Activated T-cell treated with anti-CD3 and anti-CD28 coated beads, Interleukin-2, amount 50 U/mL, for 72 hours (primary cell): ENCODE measurements around the gene PTP4A2. TPM values are rescaled to one million over a fixed set of nuclear protein-coding genes. Genes with fewer than 3 reads are reported as not detected.

Experiments used
- ATAC-seq, 2 donors: fragments of 150-1000 bp; cut with Tn5 transposase; replicated peaks in 1 of 2; 2 replicates each; pipeline ENCODE4 v1.10.0; 2021; ENCODE audit warnings: moderate library complexity in 2 of 2, mild to moderate bottlenecking in 1 of 2
- DNase-seq, 2 donors: peaks; one replicate each; pipeline ENCODE4 v3.0.0; 2021 to 2022; ENCODE audit warnings: mixed read lengths in 1 of 2
- H3K27ac Mint-ChIP-seq: one replicate; pipeline ENCODE4 v1.8.0; 2022; ENCODE audit warnings: mild to moderate bottlenecking, moderate library complexity, mixed read lengths
- H3K27me3 Mint-ChIP-seq: one replicate; pipeline ENCODE4 v1.8.0; 2022; ENCODE audit warnings: low read depth, mixed read lengths
- H3K36me3 Mint-ChIP-seq, 2 donors: one replicate each; pipeline ENCODE4 v1.8.0; 2022; ENCODE audit warnings: mixed read lengths in 2 of 2, mild to moderate bottlenecking in 1 of 2; ENCODE audit not compliant: insufficient read depth in 2 of 2
- H3K4me1 Mint-ChIP-seq: one replicate; pipeline ENCODE4 v1.8.0; 2022; ENCODE audit warnings: low read depth, mixed read lengths
- H3K4me3 Mint-ChIP-seq, 2 donors: one replicate each; pipeline ENCODE4 v1.8.0; 2022; ENCODE audit warnings: mild to moderate bottlenecking in 2 of 2, mixed read lengths in 2 of 2, moderate library complexity in 2 of 2
- H3K9me3 Mint-ChIP-seq, 2 donors: one replicate each; pipeline ENCODE4 v1.8.0; 2022; ENCODE audit warnings: mixed read lengths in 2 of 2
- total RNA-seq, 2 donors: library from RNA; stranded (reverse); gene quantifications; one replicate each; pipeline ENCODE4 v1.2.3, GENCODE V29; 2022

The PTP4A2 gene
- total RNA-seq, 2 donors from 2014 or later = 437 to 541 TPM

DNA sequence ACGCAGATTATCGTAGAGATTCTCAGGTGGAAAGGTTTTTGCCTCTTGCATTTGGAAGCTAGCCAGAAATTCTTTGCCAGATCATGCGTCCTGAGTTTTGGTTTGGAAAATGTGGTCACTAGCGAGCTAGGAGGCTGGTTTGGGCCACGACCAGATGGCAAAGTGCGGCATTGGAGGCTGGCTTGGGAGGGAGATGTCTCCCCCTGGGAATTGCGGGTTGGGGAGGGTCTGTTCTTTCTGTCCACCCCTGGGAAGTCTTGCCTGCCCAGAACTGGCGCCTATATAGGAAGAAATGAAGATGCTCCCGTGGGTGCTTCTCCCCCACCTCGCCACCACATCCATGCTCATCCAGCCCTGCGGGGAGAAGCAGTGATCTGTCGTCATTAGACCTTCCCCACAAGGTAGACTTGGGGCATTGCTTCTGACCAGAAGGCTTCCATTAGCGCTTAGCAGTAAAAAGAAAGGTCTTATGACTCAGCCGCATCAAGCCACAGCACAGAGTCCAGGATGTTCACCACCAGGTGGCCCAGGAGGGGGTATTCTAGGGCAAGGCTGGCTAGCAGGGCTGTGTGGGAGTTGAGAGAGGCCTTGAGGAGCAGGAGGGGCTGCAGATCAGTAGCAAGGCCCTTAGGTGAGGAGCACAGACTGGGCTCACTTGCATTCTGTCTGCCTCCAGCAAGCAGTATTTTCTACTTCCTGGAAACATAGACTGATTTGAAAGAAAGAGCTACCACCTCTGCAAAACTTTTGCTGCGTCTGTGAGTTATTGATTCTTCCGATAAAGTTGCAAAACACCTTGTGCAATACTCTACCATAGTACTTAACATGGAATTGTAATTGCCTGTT is 1.5 kb upstream of the PTP4A2 start:
- Mint-ChIP-seq H3K27me3 (no peaks in the 10 kb centered on the region), H3K9me3 (no peaks in the 10 kb centered on the region), H3K4me3 (peak overlapping the region; percentile 76 to 85), H3K36me3 (peaks cover 12 to 19% of the 10 kb centered on the region in 2 donors), H3K27ac (peak overlapping the region; percentile 94), H3K4me1 (peaks cover 81% of the 10 kb centered on the region)
- ATAC-seq = peak; percentile 57 to 58
- peak; percentile 83 to 89 for DNase-seq

- DNase-seq (peak; percentile 83 to 84), ATAC-seq (peak; percentile 44 to 53)
- Mint-ChIP-seq H3K4me3 (peak overlapping the region; percentile 88 to 96), H3K27me3 (no peaks in the 10 kb centered on the region), H3K36me3 (peaks cover 14 to 19% of the 10 kb centered on the region in 2 donors), H3K27ac (peak overlapping the region; percentile 92), H3K9me3 (no peaks in the 10 kb centered on the region), H3K4me1 (peaks cover 81% of the 10 kb centered on the region)
Measured at GRCh38 chr1:31937300-31938183, 626 bp downstream of the PTP4A2 start.

DNA sequence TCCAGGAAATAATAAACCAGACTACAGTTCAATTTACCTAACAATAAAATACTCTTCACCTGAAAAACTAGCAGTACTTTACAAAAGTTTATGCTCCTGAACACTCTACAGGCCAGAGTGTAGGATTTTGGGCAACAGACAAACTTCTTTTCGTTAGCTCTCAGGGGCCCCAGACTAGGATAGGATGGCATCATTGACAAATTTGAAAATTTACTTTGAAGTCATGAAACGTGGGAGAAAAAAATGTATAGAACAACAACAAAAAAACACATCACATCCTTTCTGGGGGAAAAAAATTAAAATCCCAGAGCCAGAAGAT is 1.2 kb downstream of the PTP4A2 start:
- Mint-ChIP-seq H3K36me3 (peaks cover 14 to 19% of the 10 kb centered on the region in 2 donors), H3K27ac (peak overlapping the region; percentile 92)

DNA sequence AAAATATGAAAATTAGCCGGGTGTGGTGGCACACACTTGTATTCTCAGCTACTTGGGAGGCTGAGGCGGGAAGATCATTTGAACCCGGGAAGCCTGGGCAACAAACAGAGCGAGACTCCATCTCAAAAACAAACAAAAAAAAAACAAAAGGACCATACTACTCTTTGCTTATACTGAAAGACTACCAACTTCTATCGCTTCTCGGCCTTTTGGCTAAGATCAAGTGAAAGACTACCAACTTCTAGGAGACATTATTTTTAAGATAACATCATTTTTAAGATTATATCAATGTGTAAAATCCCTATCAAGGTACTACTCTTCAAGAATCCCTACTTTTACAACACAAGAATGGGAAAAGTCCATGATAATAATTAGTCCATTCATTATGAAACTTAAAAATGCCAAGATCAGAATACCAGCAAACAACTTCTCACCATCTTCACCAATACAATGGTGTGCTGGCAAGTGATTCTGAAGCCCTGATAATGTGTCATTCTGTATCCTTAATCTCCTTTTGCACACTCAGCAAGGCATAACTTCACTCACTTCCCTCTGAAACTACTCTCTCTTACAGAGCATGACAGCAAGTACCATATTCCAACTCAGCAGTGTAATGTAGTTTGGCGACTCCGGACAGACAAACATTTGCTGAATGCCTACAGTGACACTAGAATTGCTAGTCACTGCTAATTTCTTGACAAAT is 1.7 kb downstream of the PTP4A2 start:
- H3K4me3 Mint-ChIP-seq = peak overlapping the region; percentile 88 to 96
- peaks cover 14 to 19% of the 10 kb centered on the region in 2 donors for H3K36me3 Mint-ChIP-seq
- ATAC-seq (peak in 1 of 2 donors; percentile 14), DNase-seq (no peak)
- peak overlapping the region; percentile 92 for H3K27ac Mint-ChIP-seq
- no peaks in the 10 kb centered on the region for H3K27me3 Mint-ChIP-seq
- H3K4me1 Mint-ChIP-seq = peaks cover 81% of the 10 kb centered on the region
- H3K9me3 Mint-ChIP-seq = no peaks in the 10 kb centered on the region

More for the DNA sequence above, 1.2 kb downstream of the PTP4A2 start:
- H3K27me3 Mint-ChIP-seq = no peaks in the 10 kb centered on the region
- no peak for ATAC-seq
- peak overlapping the region; percentile 88 to 96 for H3K4me3 Mint-ChIP-seq
- H3K4me1 Mint-ChIP-seq = peaks cover 81% of the 10 kb centered on the region
- DNase-seq = no peak
- no peaks in the 10 kb centered on the region for H3K9me3 Mint-ChIP-seq

GRCh38 chr1:31934706-31935629 is 3.2 kb downstream of the PTP4A2 start:
- Mint-ChIP-seq H3K27ac (peak overlapping the region; percentile 92), H3K4me1 (peaks cover 83% of the 10 kb centered on the region), H3K4me3 (peak overlapping the region; percentile 88 to 96), H3K27me3 (no peaks in the 10 kb centered on the region), H3K36me3 (peaks cover 16 to 25% of the 10 kb centered on the region in 2 donors), H3K9me3 (no peaks in the 10 kb centered on the region)
- DNase-seq = peak in 1 of 2 donors; percentile 50
- peak; percentile 8 to 12 for ATAC-seq

GRCh38 chr1:31932491-31933316 is 5.5 kb downstream of the PTP4A2 start:
- peak; percentile 7 to 16 for ATAC-seq
- H3K36me3 Mint-ChIP-seq = peaks cover 16 to 28% of the 10 kb centered on the region in 2 donors

GRCh38 chr1:31931593-31932225 is 6.5 kb downstream of the PTP4A2 start:
- Mint-ChIP-seq H3K4me1 (peaks cover 99% of the 10 kb centered on the region), H3K27me3 (no peaks in the 10 kb centered on the region), H3K27ac (peak overlapping the region; percentile 92), H3K4me3 (peak overlapping the region; percentile 88 to 96), H3K36me3 (peaks cover 11 to 21% of the 10 kb centered on the region in 2 donors), H3K9me3 (no peaks in the 10 kb centered on the region)
- no peak for DNase-seq
- ATAC-seq = peak in 1 of 2 donors; percentile 7

More at GRCh38 chr1:31932491-31933316, 5.5 kb downstream of the PTP4A2 start:
- peak overlapping the region; percentile 92 for H3K27ac Mint-ChIP-seq
- H3K4me1 Mint-ChIP-seq = peaks cover 91% of the 10 kb centered on the region
- H3K9me3 Mint-ChIP-seq = no peaks in the 10 kb centered on the region
- DNase-seq = no peak
- H3K27me3 Mint-ChIP-seq = no peaks in the 10 kb centered on the region
- peak overlapping the region; percentile 88 to 96 for H3K4me3 Mint-ChIP-seq

- no peaks in the 10 kb centered on the region for H3K9me3 Mint-ChIP-seq
- H3K4me1 Mint-ChIP-seq = peaks cover 99% of the 10 kb centered on the region
- peak overlapping the region; percentile 88 to 96 for H3K4me3 Mint-ChIP-seq
- H3K27ac Mint-ChIP-seq = peak overlapping the region; percentile 92
- peaks cover 8 to 17% of the 10 kb centered on the region in 2 donors for H3K36me3 Mint-ChIP-seq
- H3K27me3 Mint-ChIP-seq = no peaks in the 10 kb centered on the region
- DNase-seq = no peak
- no peak for ATAC-seq
Measured at GRCh38 chr1:31930836-31931592, 7.2 kb downstream of the PTP4A2 start.

- Mint-ChIP-seq H3K27me3 (no peaks in the 10 kb centered on the region), H3K4me3 (peak overlapping the region; percentile 70 to 77), H3K9me3 (no peaks in the 10 kb centered on the region), H3K36me3 (peaks cover 2 to 22% of the 10 kb centered on the region in 2 donors), H3K27ac (peak overlapping the region; percentile 98), H3K4me1 (peaks cover 96% of the 10 kb centered on the region)
- DNase-seq (no peak), ATAC-seq (no peak)
Measured at GRCh38 chr1:31927661-31927980, 10.5 kb downstream of the PTP4A2 start.

DNA sequence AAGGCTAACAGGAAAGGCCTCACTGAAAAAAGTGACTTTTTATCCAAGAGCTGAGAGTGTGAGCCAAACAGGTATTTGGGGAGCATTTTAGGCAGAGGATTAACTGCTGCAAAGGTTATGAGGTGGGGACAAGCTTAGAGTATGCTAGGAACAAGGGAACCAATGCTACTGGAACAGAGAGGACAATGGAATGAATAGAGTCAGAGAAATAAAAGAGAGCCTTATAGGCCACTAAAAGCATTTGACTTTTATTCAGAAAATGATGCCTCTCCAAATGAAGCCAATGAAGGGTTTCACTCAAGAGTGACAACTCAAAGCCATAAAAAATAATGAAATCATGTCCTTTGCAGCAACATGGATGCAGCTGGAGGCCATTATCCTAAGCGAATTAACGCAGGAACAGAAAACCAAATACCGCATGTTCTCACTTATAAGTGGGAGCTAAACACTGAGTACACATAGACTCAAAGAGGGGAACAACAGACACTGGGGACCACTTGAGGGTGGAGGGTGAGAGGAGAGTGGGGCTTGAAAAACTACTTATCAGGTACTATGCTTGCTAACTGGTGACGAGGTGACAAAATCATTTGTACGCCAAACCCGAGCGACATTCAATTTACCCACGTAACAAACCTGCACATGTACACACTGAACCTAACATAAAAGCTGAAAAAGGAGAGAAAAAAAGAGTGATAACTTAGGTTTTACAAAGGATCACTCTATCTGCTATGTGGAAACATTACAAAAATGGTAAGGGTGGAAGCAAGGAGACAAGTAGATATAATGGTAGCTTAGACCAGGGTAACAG is 11.1 kb downstream of the PTP4A2 start:
- ATAC-seq (no peak), DNase-seq (no peak)
- Mint-ChIP-seq H3K4me1 (peaks cover 96% of the 10 kb centered on the region), H3K9me3 (no peaks in the 10 kb centered on the region), H3K27me3 (no peaks in the 10 kb centered on the region), H3K4me3 (peak overlapping the region; percentile 70 to 77), H3K27ac (peak overlapping the region; percentile 98), H3K36me3 (peaks cover 2 to 22% of the 10 kb centered on the region in 2 donors)
